Measurements from ENCODE around the gene AMIGO1.

GRCh38 chr1:109557520-109557919 lies 48.0 kb upstream of the AMIGO1 start:
- TF ChIP-seq CTCF (IDR thresholded peaks at IDR 0.05): no peak
- TF ChIP-seq POLR2A (IDR thresholded peaks at IDR 0.05): no peak

All from heart left ventricle (tissue), 13 donors.